Anterior cingulate cortex (tissue), 58 donors: Measurements from ENCODE around the gene GABRR3.

Experiments
- DNase-seq, 58 donors: peaks; one replicate each; lab custom pipeline; 2025; lab: John Stamatoyannopoulos, UW

GABRR3 gene

GRCh38 chr3:97959872-97960271 lies 75.2 kb downstream of the GABRR3 start:
- DNase-seq, result no peak

GRCh38 chr3:97958796-97959195 lies 76.3 kb downstream of the GABRR3 start:
- DNase-seq, result no peak

GRCh38 chr3:97958396-97958795 lies 76.7 kb downstream of the GABRR3 start:
- DNase-seq, result no peak

- DNase-seq, result no peak
Measured at GRCh38 chr3:97957617-97958311, 77.4 kb downstream of the GABRR3 start.

GRCh38 chr3:97956051-97956450 lies 79.1 kb downstream of the GABRR3 start:
- DNase-seq, result no peak

DNA sequence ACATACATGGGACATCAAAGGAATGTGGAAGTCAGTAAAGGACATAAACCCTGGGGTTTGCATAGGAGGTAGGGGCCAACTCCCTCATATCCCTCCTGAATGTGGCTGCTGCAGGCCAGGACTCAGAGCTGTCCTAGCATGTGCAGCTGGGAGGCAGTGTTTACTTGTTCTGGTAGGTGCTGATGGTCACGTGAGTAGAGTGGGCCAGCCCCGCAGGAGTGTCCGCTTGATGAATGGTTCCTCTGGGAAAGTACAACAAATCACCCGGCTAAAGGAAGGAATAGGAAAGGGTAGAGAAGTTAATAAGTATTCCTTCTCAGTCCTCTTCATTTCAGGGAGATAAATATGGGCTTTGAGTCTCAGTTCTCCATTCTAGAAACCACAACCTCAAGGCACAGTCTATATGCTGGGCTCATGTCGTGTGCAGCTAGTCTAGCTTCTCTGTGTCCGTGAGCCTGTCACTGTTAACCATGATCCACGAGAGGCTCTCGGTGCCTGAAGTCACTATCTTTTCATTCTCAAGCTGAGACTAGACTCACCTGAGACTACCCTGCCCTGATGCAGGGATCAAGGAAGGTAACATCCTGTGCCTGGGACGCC lies 80.8 kb downstream of the GABRR3 start:
- DNase-seq, result no peak

GRCh38 chr3:97952872-97953271 lies 82.2 kb downstream of the GABRR3 start:
- DNase-seq, result no peak

GRCh38 chr3:97952280-97952679 lies 82.8 kb downstream of the GABRR3 start:
- DNase-seq, result peak in 1 of 58 donors; percentile 10

DNA sequence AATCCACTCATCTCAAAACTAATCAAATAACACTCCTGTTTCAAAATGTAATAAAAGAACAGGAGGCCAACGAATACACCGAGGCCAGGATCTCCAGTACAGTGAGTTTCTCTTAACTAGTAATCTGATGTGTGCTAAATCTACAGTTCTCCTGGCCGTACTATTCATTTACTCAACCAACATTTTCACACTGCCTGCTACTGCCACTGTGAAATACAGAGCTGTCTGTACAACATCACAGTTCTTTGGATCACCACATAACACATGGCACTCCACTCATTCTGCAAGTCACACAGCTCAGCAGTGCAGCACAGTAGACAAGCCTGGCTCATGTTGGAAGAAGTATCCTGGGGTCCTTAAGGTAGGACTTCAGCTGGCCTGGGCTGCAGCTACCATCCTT lies 84.8 kb downstream of the GABRR3 start:
- peak in 2 of 58 donors; percentile 8 to 23 for DNase-seq

DNA sequence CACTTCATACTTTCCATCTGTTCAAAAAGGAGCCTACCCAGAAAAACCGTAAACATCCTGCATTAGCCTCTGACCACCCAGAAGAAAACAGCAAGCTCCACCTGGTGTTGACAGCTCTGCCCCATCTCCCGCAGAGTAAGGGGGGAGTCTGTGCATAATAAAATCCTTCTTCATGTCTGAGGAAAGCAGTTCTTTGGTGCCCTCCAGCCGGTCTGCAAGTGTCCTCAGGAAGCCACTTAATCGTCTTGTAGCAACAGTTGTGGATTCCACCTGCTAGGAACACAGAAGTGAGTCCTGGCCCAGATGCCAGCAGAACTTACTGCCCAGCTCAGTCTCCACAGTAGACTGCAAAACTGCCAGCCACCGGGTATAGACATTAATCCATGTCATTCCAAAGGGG lies 85.4 kb downstream of the GABRR3 start:
- DNase-seq, result no peak

DNA sequence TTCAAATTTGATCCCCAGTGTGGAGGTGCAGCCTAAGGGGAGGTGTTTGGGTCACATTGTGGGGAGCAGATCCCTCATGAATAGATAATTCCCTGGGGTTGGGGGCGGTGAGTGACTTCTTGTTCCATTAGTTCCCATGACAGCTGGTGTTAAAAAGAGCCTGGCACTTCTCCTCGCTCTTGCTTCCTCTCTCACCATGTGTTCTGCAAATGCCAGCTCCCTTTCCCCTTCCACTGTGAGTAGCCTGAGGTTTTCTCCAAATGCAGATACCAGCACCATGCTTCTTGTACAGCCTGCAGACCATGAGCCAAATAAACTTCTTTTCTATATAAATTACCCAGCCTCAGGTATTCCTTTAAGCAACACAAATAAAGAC lies 86.0 kb downstream of the GABRR3 start:
- DNase-seq, result peak in 6 of 58 donors; percentile 7 to 28 (median 18)

DNA sequence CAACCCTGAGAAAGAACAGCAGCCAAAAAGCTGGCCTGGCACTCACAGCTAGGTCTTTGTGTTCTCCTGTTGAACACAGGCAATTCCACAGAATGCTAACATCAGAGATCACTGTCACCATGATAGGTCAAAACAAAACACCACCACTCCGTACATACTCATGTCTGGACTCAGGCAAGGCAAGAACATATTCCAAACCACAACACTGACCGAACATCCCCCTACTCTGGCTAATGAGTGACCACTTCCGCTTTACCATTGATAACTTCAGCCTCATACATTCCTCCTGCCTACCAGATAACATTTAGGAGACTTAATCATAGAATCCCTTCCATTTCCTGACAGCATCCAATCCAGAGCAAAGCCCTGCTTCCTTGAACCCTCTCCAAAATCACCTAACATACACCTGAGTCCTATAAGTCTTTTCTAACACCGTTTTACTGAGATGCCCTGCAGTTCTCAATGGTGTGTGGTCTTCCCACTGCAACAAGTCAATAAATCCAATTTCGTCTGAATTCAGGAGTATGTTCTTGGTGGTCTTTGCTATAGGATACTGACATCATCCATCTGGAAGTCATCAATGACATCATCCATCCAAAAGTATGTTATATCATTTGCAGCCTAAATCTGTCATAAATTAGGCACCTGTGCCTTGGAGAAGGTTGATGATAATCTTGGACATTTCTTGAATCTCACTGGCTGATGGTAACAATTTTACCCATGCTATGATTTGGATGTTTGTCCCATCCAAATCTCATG lies 86.6 kb downstream of the GABRR3 start:
- DNase-seq, result no peak

- DNase-seq, result no peak
Measured at GRCh38 chr3:97942801-97943546, 92.1 kb downstream of the GABRR3 start.

GRCh38 chr3:97940034-97940433 lies 95.1 kb downstream of the GABRR3 start:
- no peak for DNase-seq

- DNase-seq, result no peak
Measured at GRCh38 chr3:97939401-97939800, 95.7 kb downstream of the GABRR3 start.

DNA sequence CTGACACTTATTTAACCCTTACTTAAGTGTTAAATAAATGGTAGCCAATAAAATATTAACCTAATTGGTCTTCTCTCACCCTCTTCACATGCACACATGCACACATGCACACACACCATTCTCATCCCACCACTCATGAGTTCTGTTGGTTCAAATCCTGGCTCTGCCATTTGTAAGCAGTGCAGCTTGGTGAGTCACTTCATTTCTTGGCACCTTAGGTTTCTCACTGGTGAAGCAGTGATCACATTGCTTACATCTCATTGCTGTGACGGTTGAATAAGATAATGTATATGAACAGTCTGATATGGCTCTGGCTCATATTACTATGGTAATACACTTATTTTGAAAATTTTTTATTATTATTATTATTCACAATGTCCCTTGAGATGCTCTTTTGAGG lies 96.7 kb downstream of the GABRR3 start:
- no peak for DNase-seq

- no peak for DNase-seq
Measured at GRCh38 chr3:97937205-97937604, 97.9 kb downstream of the GABRR3 start.

DNA sequence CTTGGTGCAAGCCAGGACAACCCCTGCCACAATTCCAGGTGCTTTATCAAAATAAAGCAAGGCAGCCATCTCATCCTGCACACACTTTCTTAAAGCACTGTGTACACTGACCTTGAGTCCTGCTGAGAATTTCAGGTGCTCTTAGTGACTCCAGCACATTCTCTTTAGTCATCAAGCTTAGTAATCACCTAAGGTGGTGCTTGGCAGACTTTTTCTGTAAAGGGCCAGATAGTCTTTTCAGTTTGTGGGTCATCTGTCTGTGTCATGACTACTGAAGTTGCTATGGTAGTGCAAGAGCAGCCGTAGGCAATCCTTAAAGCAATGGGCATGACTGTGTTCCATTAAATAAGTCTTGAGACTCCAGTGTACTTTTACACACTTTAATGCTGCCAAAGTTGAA lies 99.3 kb downstream of the GABRR3 start:
- no peak for DNase-seq
